Lower leg skin (tissue), 3 donors: ENCODE data around the gene OR2B2.
"Not testable (repeated sequence)": the region's sequence is repeated elsewhere in the genome, so short reads cannot be mapped to it uniquely, and the experiment has no call there.

Experiments used
- CTCF ChIP-seq, 3 donors: fragments of 450-650 bp; IDR thresholded peaks; one replicate each; pipeline ENCODE4 v1.5.1; 2016; ENCODE audit warnings: antibody characterized with exemption in 3 of 3, mild to moderate bottlenecking in 3 of 3, moderate library complexity in 2 of 3
- POLR2A ChIP-seq, 2 donors: fragments of 450-650 bp; IDR thresholded peaks; one replicate each; pipeline ENCODE4 v1.6.1; 2016 to 2017; ENCODE audit warnings: antibody characterized with exemption in 2 of 2, mild to moderate bottlenecking in 1 of 2, moderate library complexity in 1 of 2

GRCh38 chr6:27929930-27930329, 17.7 kb upstream of the OR2B2 start:
- TF ChIP-seq CTCF, POLR2A (IDR thresholded peaks at IDR 0.05): not testable (repeated sequence)
